H9 (cell line): ENCODE data around the gene NAALADL1. TPM values are rescaled to one million over a fixed set of nuclear protein-coding genes. Genes with fewer than 3 reads are reported as not detected.

ENCODE experiments used
- DNase-seq: peaks from one replicate; pipeline ENCODE4 v3.0.0-alpha.2; 2017
- H2AFZ ChIP-seq: one replicate; pipeline ENCODE4 v1.6.1; 2013; ENCODE audit warnings: mild to moderate bottlenecking, low read length, control low read depth, moderate library complexity
- H2AK5ac ChIP-seq: 2 replicates; pipeline ENCODE4 v1.6.1; 2013; ENCODE audit warnings: low read length, control low read depth, mixed read lengths; ENCODE audit not compliant: insufficient read length
- H2BK120ac ChIP-seq: one replicate; pipeline ENCODE4 v1.6.1; 2013; ENCODE audit warnings: low read depth, mild to moderate bottlenecking, low read length, control low read depth, inconsistent platforms; ENCODE audit not compliant: poor library complexity, severe bottlenecking
- H2BK12ac ChIP-seq: 2 replicates; pipeline ENCODE4 v1.6.1; 2013; ENCODE audit warnings: low read length, control low read depth, mixed read lengths, low read depth; ENCODE audit not compliant: insufficient read length
- H2BK15ac ChIP-seq: 2 replicates; pipeline ENCODE4 v1.6.1; 2013; ENCODE audit warnings: low read depth, low read length, control low read depth
- H2BK20ac ChIP-seq: one replicate; pipeline ENCODE4 v1.6.1; 2013; ENCODE audit warnings: low read depth, mild to moderate bottlenecking, low read length, control low read depth, inconsistent platforms; ENCODE audit not compliant: poor library complexity, severe bottlenecking
- H2BK5ac ChIP-seq: 2 replicates; pipeline ENCODE4 v1.6.1; 2013; ENCODE audit warnings: low read length, control low read depth, mixed read lengths; ENCODE audit not compliant: insufficient read length
- H3K14ac ChIP-seq: 2 replicates; pipeline ENCODE4 v1.6.1; 2013; ENCODE audit warnings: low read length, control low read depth; ENCODE audit not compliant: insufficient read depth
- H3K18ac ChIP-seq: 2 replicates; pipeline ENCODE4 v1.6.1; 2013; ENCODE audit warnings: low read depth, mild to moderate bottlenecking, mixed read lengths, low read length, control low read depth; ENCODE audit not compliant: insufficient read length
- H3K23ac ChIP-seq: 2 replicates; pipeline ENCODE4 v1.6.1; 2013; ENCODE audit warnings: low read length, control low read depth, mixed read lengths, low read depth; ENCODE audit not compliant: insufficient read length
- H3K23me2 ChIP-seq: 2 replicates; pipeline ENCODE4 v1.6.1; 2013; ENCODE audit warnings: low read depth, mild to moderate bottlenecking, mixed read lengths, low read length, control low read depth; ENCODE audit not compliant: insufficient read length, poor library complexity, severe bottlenecking
- H3K27ac ChIP-seq: 2 replicates; pipeline ENCODE4 v1.5.1; 2013; ENCODE audit warnings: low read length, control low read depth, mixed read lengths, low read depth; ENCODE audit not compliant: insufficient read length
- H3K27me3 ChIP-seq: 2 replicates; pipeline ENCODE4 v1.6.1; 2013; ENCODE audit warnings: low read length, control low read depth, inconsistent platforms; ENCODE audit not compliant: insufficient read depth
- H3K4ac ChIP-seq: 2 replicates; pipeline ENCODE4 v1.6.1; 2013; ENCODE audit warnings: low read depth, mild to moderate bottlenecking, control low read depth, inconsistent platforms, low read length, moderate library complexity
- H3K4me1 ChIP-seq: 2 replicates; pipeline ENCODE4 v1.6.1; 2013; ENCODE audit warnings: low read length, control low read depth, inconsistent platforms; ENCODE audit not compliant: insufficient read depth
- H3K4me2 ChIP-seq: 2 replicates; pipeline ENCODE4 v1.6.1; 2013; ENCODE audit warnings: low read length, control low read depth, mixed read lengths; ENCODE audit not compliant: insufficient read length, insufficient read depth
- H3K56ac ChIP-seq: 2 replicates; pipeline ENCODE4 v1.6.1; 2013; ENCODE audit warnings: low read depth, mild to moderate bottlenecking, mixed read lengths, low read length, control low read depth; ENCODE audit not compliant: insufficient read length
- H3K79me1 ChIP-seq: 2 replicates; pipeline ENCODE4 v1.6.1; 2013; ENCODE audit warnings: low read depth, mild to moderate bottlenecking, moderate library complexity, low read length, control low read depth, inconsistent platforms; ENCODE audit not compliant: insufficient read depth, poor library complexity, severe bottlenecking
- H3K79me2 ChIP-seq: 2 replicates; pipeline ENCODE4 v1.6.1; 2013; ENCODE audit warnings: low read length, control low read depth, inconsistent platforms; ENCODE audit not compliant: insufficient read depth
- H3K9ac ChIP-seq: 2 replicates; pipeline ENCODE4 v1.6.1; 2013; ENCODE audit warnings: low read length, control low read depth, mixed read lengths; ENCODE audit not compliant: insufficient read length; ENCODE audit errors: extremely low read depth
- H3K9me3 ChIP-seq: one replicate; pipeline ENCODE4 v1.6.1; 2013; ENCODE audit warnings: low read depth, low read length, inconsistent platforms; ENCODE audit not compliant: control insufficient read depth
- H3T11ph ChIP-seq: one replicate; pipeline ENCODE4 v1.6.1; 2013; ENCODE audit warnings: mild to moderate bottlenecking, low read length, control low read depth, inconsistent platforms
- H4K20me1 ChIP-seq: one replicate; pipeline ENCODE4 v1.6.1; 2013; ENCODE audit not compliant: control insufficient read depth, insufficient read length, insufficient read depth
- H4K5ac ChIP-seq: 2 replicates; pipeline ENCODE4 v1.6.1; 2013; ENCODE audit warnings: low read depth, mild to moderate bottlenecking, mixed read lengths, low read length, control low read depth; ENCODE audit not compliant: insufficient read length
- H4K8ac ChIP-seq: replicated peaks from 2 replicates; pipeline ENCODE4 v1.6.1; 2013; ENCODE audit warnings: low read length, control low read depth, mixed read lengths, low read depth; ENCODE audit not compliant: insufficient read length
- H4K91ac ChIP-seq: 2 replicates; pipeline ENCODE4 v1.6.1; 2013; ENCODE audit warnings: low read depth, mild to moderate bottlenecking, moderate library complexity, mixed read lengths, low read length, control low read depth; ENCODE audit not compliant: insufficient read length
- H3K27ac Mint-ChIP-seq, 3 experiments: 2 replicates in 2 of 3; 3 replicates in 1 of 3; pipeline ENCODE4 v1.8.0; 2020 to 2021; ENCODE audit warnings: mixed read lengths in 3 of 3, mild to moderate bottlenecking in 1 of 3, moderate library complexity in 1 of 3
- H3K27me3 Mint-ChIP-seq: 2 replicates; pipeline ENCODE4 v1.8.0; 2021; ENCODE audit warnings: low read depth, mild to moderate bottlenecking, moderate library complexity, mixed read lengths
- H3K36me3 Mint-ChIP-seq, 3 experiments: 2 replicates in 2 of 3; 3 replicates in 1 of 3; pipeline ENCODE4 v1.8.0; 2020 to 2021; ENCODE audit warnings: low read depth in 3 of 3, mixed read lengths in 3 of 3; ENCODE audit not compliant: insufficient read depth in 1 of 3
- H3K4me1 Mint-ChIP-seq, 2 experiments: 2 replicates each; pipeline ENCODE4 v1.8.0; 2020; ENCODE audit warnings: mixed read lengths in 2 of 2
- H3K4me3 Mint-ChIP-seq, 2 experiments: 2 replicates in 1 of 2; 3 replicates in 1 of 2; pipeline ENCODE4 v1.8.0; 2020 to 2021; ENCODE audit warnings: mild to moderate bottlenecking in 2 of 2, mixed read lengths in 2 of 2, moderate library complexity in 1 of 2
- H3K9me3 Mint-ChIP-seq, 2 experiments: 2 replicates in 1 of 2; 3 replicates in 1 of 2; pipeline ENCODE4 v1.8.0; 2020; ENCODE audit warnings: mild to moderate bottlenecking in 2 of 2, mixed read lengths in 2 of 2, moderate library complexity in 1 of 2
- CTCF ChIP-seq: fragments of 200-600 bp; sonication (generic); conservative IDR thresholded peaks from 3 replicates; pipeline ENCODE4 v1.8.0; 2021; ENCODE audit warnings: antibody characterized with exemption, mild to moderate bottlenecking
- WGBS: extraction: QIAGEN DNeasy Blood & Tissue Kit; methylation state at CpG from one replicate; pipeline ENCODE4 v1.1.7; 2013; ENCODE audit warnings: missing lambda C conversion rate, low lambda C conversion rate, mixed read lengths; ENCODE audit not compliant: insufficient read length; ENCODE audit errors: extremely low coverage; 5-methylcytosine and 5-hydroxymethylcytosine counted together
- total RNA-seq: library from RNA; stranded (reverse); gene quantifications from 2 replicates; pipeline ENCODE4 v1.2.1, GENCODE V29; 2021

The NAALADL1 gene
- total RNA-seq, 1 experiment from 2014 or later: 1.0 TPM

- no peaks in the 10 kb centered on the region for H4K20me1 ChIP-seq
- H2BK5ac ChIP-seq: no peak overlapping the region
- Mint-ChIP-seq H3K36me3 (peaks cover 5 to 34% (median 25%) of the 10 kb centered on the region in 3 experiments; a peak in 6 of 7 replicates), H3K4me1 (peaks cover 4 to 10% of the 10 kb centered on the region in 2 experiments; a peak in 3 of 4 replicates), H3K27me3 (no peaks in the 10 kb centered on the region), H3K4me3 (peak overlapping the region; percentile 80 to 91), H3K9me3 (no peaks in the 10 kb centered on the region), H3K27ac (peak overlapping the region; percentile 97 to 98 (median 97); a peak in 6 of 7 replicates)
- H2AFZ ChIP-seq: no peak overlapping the region
- no peak overlapping the region for H4K8ac ChIP-seq
- H3K23me2 ChIP-seq: peaks cover 4% of the 10 kb centered on the region
- H3T11ph ChIP-seq: no peak overlapping the region
- H4K91ac ChIP-seq: no peak overlapping the region
- no peak overlapping the region for H2AK5ac ChIP-seq
- WGBS: no CpG with 5 or more reads among the region's 7 CpGs
- H2BK12ac ChIP-seq: no peak overlapping the region
- H3K27me3 ChIP-seq: no peaks in the 10 kb centered on the region
- H3K56ac ChIP-seq: no peak overlapping the region
- no peaks in the 10 kb centered on the region for H3K79me1 ChIP-seq
- H3K79me2 ChIP-seq: peaks cover 2% of the 10 kb centered on the region; the same call in 1 of the 2 replicates
- H3K4ac ChIP-seq: no peak overlapping the region
- no peak overlapping the region for H3K14ac ChIP-seq
- H3K9ac ChIP-seq: no peak overlapping the region
- H3K23ac ChIP-seq: no peak overlapping the region
- H3K4me2 ChIP-seq: peak overlapping the region; percentile 67
- no peaks in the 10 kb centered on the region for H3K9me3 ChIP-seq
- H3K18ac ChIP-seq: no peak overlapping the region
- no peak overlapping the region for H4K5ac ChIP-seq
- peak overlapping the region; percentile 59 for H3K27ac ChIP-seq
- H2BK20ac ChIP-seq: no peak overlapping the region
- no peak overlapping the region for H2BK120ac ChIP-seq
- no peak for DNase-seq
- no peak for TF ChIP-seq CTCF
- no peaks in the 10 kb centered on the region for H3K4me1 ChIP-seq
- H2BK15ac ChIP-seq: no peak overlapping the region
These were observed 17.9 kb downstream of the NAALADL1 start for GRCh38 chr11:65040520-65040846.
